Thymus (tissue), 11 donors: ENCODE data around the gene TNNI3K. TPM values are rescaled to one million over a fixed set of nuclear protein-coding genes. Genes with fewer than 3 reads are reported as not detected.

Source experiments
- DNase-seq, 9 donors: peaks; one replicate each; pipeline ENCODE4 v3.0.0-alpha.2; 2013; ENCODE audit warnings: low spot score in 9 of 9, low read depth in 6 of 9, missing footprints in 1 of 9
- H3K27ac ChIP-seq, 2 donors: one replicate each; pipeline ENCODE4 v1.5.1; 2013; ENCODE audit warnings: control low read depth in 1 of 2, low read depth in 1 of 2, low read length in 1 of 2, mild to moderate bottlenecking in 1 of 2, moderate library complexity in 1 of 2
- H3K27me3 ChIP-seq, 2 donors: one replicate each; pipeline ENCODE4 v1.5.1; 2013; ENCODE audit warnings: low read length in 1 of 2; ENCODE audit not compliant: control insufficient read depth in 2 of 2, insufficient read depth in 1 of 2
- H3K36me3 ChIP-seq, 2 donors: one replicate each; pipeline ENCODE4 v1.5.1; 2013; ENCODE audit warnings: low read length in 1 of 2, mild to moderate bottlenecking in 1 of 2, moderate library complexity in 1 of 2; ENCODE audit not compliant: control insufficient read depth in 2 of 2, insufficient read depth in 2 of 2
- H3K4me1 ChIP-seq, 2 donors: one replicate each; pipeline ENCODE4 v1.5.1; 2013; ENCODE audit warnings: low read length in 2 of 2; ENCODE audit not compliant: control insufficient read depth in 2 of 2, insufficient read depth in 2 of 2
- H3K4me3 ChIP-seq, 2 donors: one replicate each; pipeline ENCODE4 v1.5.1; 2013; ENCODE audit warnings: low read length in 2 of 2, control low read depth in 1 of 2, mild to moderate bottlenecking in 1 of 2
- H3K9me3 ChIP-seq, 2 donors: one replicate each; pipeline ENCODE4 v1.5.1; 2013; ENCODE audit warnings: low read length in 1 of 2, mild to moderate bottlenecking in 1 of 2; ENCODE audit not compliant: control insufficient read depth in 2 of 2, insufficient read depth in 1 of 2
- WGBS: extraction: QIAGEN DNeasy Blood & Tissue Kit; methylation state at CpG from one replicate; pipeline ENCODE4 v1.1.7; 2013; 5-methylcytosine and 5-hydroxymethylcytosine counted together
- polyA plus RNA-seq: library from polyadenylated mRNA; stranded (reverse); fragments of 200-250 nt; gene quantifications from one replicate; pipeline ENCODE4 v1.2.3, GENCODE V29; 2013
- total RNA-seq: library from RNA; stranded (reverse); fragments of 120-200 nt; gene quantifications from one replicate; pipeline ENCODE4 v1.2.4, GENCODE V29; 2013
- donor health status: healthy.

Gene TNNI3K
- total and polyA plus RNA-seq, 2 donors = 0.61 to 0.94 TPM

- Histone ChIP-seq H3K4me3 (no peak overlapping the region), H3K27ac (no peak overlapping the region), H3K36me3 (no peaks in the 10 kb centered on the region), H3K27me3 (no peaks in the 10 kb centered on the region), H3K9me3 (no peaks in the 10 kb centered on the region), H3K4me1 (no peaks in the 10 kb centered on the region)
- DNase-seq = no peak
- 86% methylated on average over 5 of the region's 5 CpGs for WGBS
These were observed 357.6 kb downstream of the TNNI3K start for GRCh38 chr1:74592580-74593355.

Other genes with a start within 250 kb of the TNNI3K start
- 1.4 TPM for gene LRRIQ3, start 37.2 kb upstream of the TNNI3K start, total RNA-seq
- 1.3 TPM for gene LRRIQ3, start 37.2 kb upstream of the TNNI3K start, polyA plus RNA-seq
- gene FPGT, start 37.1 kb upstream of the TNNI3K start, total RNA-seq = 15.2 TPM
- 9.0 TPM for gene FPGT, start 37.1 kb upstream of the TNNI3K start, polyA plus RNA-seq